GM13977 (cell line): ENCODE data around the gene CTTNBP2NL.

Experiments
- DNase-seq: peaks from one replicate; pipeline ENCODE4 v3.0.0; 2012; ENCODE audit warnings: low spot score
- in situ Hi-C: fragments of 300-500 bp; cut with MboI; formaldehyde crosslinking; loops from one replicate; pipeline ENCODE4 v1.12.0; 2022; ENCODE audit warnings: low sequenced_read_pairs, low pct_unique_long_range_greater_than_20kb, mixed read lengths, inconsistent platforms; ENCODE audit not compliant: unreplicated experiment
- TF ChIP-seq, protein P1 (sequence below): IDR thresholded peaks from 2 replicates; pipeline ENCODE4 v1.5.1; 2012; ENCODE audit warnings: mild to moderate bottlenecking, control low read depth; ENCODE audit not compliant: insufficient read depth; ENCODE audit errors: extremely low read depth, missing control alignments

CTTNBP2NL gene

DNA sequence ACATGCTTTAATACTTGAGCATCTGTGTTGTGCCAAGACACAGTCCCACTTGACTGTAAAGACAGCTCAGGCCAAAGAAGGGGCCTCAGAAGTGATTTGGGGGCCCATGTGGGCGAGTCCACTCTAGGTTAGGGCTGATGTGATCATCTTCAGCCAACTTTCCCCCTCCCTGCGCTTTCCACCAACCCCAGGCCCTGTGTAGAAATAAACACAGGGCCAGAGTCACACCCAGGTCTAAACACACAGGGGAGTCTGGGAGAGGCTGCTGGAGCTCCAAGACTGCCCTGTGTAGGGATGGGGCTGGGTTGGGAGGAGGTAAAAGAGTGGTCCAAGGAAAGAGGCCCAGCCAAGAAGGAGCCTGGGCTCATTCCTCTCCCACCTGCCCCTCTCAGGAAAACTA lies 110.3 kb downstream of the CTTNBP2NL start:
- TF ChIP-seq, protein P1, sequence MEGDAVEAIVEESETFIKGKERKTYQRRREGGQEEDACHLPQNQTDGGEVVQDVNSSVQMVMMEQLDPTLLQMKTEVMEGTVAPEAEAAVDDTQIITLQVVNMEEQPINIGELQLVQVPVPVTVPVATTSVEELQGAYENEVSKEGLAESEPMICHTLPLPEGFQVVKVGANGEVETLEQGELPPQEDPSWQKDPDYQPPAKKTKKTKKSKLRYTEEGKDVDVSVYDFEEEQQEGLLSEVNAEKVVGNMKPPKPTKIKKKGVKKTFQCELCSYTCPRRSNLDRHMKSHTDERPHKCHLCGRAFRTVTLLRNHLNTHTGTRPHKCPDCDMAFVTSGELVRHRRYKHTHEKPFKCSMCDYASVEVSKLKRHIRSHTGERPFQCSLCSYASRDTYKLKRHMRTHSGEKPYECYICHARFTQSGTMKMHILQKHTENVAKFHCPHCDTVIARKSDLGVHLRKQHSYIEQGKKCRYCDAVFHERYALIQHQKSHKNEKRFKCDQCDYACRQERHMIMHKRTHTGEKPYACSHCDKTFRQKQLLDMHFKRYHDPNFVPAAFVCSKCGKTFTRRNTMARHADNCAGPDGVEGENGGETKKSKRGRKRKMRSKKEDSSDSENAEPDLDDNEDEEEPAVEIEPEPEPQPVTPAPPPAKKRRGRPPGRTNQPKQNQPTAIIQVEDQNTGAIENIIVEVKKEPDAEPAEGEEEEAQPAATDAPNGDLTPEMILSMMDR: no peak
- in situ Hi-C loops: no loop called here

DNA sequence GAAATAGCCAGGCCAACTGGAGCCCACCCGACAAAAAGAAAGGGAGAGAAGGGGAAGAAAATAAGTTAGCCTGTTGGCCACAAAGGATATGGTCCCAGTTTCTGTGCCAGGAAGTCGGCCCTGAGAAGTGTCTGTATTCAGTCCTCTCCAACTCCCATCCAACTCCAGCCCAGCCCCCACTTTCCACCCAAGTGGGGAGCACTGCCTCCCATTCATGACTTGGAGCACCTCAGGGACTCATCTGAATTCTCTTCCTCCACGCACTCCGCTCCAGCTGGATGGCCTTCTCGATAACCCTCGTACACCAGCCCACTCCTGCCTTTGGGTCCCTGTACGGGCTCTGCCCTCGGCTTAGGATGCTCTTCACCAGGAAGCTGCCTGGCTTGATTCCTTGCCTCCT lies 110.7 kb downstream of the CTTNBP2NL start:
- in situ Hi-C loops: no loop called here
- DNase-seq: no peak
- TF ChIP-seq, protein P1: no peak

More for the DNA sequence above, 110.3 kb downstream of the CTTNBP2NL start:
- no peak for DNase-seq

DNA sequence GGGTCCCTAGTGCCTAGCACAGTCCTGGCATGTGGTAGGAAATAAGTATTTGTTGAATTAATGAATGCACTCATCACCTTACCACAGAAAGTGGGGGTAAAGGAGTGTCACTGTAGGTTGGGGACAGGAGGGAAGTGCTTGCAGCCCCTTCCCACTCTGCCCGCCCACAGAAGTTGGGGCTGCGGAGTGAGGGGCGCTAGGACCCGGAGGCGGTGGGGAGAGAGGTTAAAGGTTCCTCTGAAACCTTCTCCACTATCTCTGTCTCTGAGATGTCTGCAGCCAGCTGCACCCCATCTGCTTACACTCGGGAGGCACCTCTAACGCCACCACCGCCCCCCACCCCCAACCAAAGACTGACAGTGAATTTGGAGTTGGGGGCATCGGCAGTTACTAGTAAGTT lies 111.3 kb downstream of the CTTNBP2NL start:
- TF ChIP-seq, protein P1: no peak
- in situ Hi-C loops: no loop called here
- DNase-seq: no peak

DNA sequence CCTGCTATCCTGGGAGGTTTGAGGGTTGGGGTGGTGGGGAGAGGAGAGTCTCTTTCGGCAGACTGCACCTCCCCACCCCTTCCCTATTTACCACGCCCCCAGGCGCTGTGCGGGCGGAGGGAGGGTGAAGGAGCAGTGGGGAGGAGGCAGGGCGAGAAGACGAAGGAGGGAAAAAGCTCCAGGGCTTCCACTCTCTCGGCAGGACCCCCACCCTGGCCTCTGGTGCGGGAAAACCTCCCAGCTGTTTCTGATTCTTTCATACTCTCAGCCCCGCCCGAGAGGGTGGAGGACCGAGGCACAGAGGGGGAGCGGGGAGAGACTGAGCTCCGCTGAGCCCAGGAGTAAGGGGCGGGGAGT lies 111.9 kb downstream of the CTTNBP2NL start:
- peak; percentile 60 for DNase-seq
- in situ Hi-C loops: no loop called here
- TF ChIP-seq, protein P1: no peak

DNA sequence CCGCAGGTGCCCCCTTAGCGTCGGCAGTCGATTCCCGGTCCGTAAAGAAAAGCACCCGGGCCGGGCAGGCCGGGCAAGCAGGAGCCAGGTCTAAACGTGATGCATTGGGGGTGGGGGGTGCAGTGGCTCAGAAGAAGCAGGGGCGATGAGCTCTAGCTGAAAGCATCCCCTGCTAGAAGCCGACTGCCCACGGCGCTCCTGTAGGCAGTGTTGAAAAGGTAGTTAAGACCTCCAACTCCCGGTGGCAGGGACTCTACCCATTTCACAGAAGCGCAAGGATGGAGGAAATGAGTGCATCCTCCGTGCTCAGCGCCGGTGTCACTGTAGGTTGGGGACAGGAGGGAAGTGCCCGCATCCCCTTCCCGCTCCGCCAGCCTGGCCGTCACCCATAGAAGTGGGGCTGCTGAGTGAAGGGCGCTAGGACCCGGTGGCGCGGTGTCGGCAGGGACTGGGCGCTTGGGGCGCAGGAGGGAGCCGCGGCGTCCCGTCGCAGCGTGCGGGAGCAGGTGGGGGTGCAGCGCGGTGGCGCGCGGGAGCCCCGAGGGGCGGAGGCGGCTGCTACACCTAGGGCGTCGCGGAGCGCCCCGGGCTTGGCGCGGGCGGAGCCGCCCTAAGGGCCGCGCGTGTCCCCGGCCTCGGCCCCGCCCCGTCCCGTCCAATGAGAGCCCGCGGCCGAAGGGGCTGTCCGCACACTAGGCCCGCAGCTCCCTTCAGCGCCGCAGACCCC lies 112.4 kb downstream of the CTTNBP2NL start, which contains the start of gene WNT2B:
Gene WNT2B (plus strand): TSS at position 688 of the 727 bp plus-strand sequence. CDS start 298 bp downstream, outside the sequence.
- in situ Hi-C loops: no loop called here
- TF ChIP-seq, protein P1: no peak
- peak; percentile 78 for DNase-seq

DNA sequence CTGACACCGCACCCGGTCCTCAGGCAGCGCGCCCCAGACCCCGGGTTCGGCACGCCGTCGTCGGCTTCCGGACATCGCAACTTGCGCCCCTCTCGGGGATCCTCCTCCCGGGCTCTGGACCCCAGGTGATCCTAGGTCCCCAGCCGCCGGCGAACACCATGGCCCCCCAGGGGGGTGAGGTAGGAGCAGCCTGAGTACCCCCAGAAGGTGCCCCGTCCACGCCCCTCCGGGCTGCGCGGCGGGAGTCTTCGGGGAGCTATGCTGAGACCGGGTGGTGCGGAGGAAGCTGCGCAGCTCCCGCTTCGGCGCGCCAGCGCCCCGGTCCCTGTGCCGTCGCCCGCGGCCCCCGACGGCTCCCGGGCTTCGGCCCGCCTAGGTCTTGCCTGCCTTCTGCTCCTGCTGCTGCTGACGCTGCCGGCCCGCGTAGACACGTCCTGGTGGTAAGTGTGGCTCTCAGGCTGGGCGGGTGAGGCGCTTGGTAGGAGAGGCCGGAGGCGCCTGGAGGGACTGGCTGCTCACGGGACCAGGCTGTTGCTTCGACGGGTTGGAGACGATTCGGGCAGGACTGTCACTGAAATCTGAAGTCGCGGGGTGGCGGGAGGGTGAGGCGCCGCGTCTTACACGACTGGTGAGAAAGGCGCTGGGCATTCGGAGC lies 113.1 kb downstream of the CTTNBP2NL start:
- DNase-seq: peak; percentile 56
- in situ Hi-C loops: no loop called here
- TF ChIP-seq, protein P1: no peak
